Stimulated activated CD4-positive, alpha-beta T cell treated with anti-CD3 and anti-CD28 coated beads, Interleukin-2, amount 100 ng/mL, for 48 hours (primary cell): ENCODE results near the gene TEX55.
"Not testable (repeated sequence)": the region's sequence is repeated elsewhere in the genome, so short reads cannot be mapped to it uniquely, and the experiment has no call there.

Source experiments
- DNase-seq, 2 donors: peaks; one replicate each; pipeline ENCODE4 v3.0.0-alpha.2; 2020

TEX55 gene

DNA sequence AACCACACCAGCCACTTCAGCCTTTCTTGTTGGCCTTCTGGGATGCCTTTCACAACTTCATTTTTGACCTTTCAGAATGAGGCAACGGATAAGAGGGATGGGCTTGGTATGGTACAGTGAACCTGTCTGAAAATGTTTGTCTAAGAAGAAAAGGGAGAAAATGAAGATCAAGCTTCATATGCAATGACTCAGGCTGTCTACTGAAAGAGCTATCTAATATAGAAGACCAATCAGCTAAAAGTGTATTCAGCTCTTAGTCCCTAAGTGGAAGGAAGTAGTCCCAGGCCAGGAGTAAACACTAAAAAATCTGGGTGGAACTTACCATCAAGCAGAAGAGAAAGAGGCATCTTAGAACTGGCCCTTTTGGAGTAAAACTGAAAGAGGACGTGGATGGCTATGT is 15.3 kb downstream of the TEX55 start:
- no peak for DNase-seq

DNA sequence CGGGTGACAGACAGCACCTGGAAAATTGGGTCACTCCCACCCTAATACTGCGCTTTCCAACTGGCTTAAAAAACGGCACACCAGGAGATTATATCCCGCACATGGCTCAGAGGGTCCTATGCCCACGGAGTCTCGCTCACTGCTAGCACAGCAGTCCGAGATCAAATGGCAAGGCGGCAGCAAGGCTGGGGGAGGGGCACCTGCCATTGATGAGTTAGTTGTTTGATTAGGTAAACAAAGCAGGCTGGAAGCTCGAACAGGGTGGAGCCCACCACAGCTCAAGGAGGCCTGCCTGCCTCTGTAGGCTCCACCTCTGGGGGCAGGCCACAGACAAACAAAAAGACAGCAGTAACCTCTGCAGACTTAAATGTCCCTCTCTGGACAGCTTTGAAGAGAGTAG is 18.8 kb downstream of the TEX55 start:
- not testable (repeated sequence) for DNase-seq

DNA sequence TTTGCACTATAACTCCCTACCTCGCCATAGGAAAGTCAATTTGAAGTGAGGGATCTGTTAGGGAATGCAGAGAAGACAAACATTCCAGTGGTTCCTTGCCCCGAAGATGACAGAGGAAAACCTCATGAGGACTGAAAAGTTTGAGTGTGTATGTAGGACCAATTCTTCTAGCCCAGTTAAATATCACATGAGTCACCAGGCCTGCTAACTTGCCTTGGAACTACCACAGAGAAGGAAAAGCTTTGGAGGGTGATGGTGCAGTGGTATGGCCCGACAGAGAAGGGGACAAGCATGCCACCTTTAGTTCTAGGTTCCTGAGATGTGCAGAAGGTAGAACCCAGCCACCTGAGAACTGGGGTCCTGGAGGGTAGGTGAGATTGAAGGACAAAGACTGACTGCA is 24.9 kb downstream of the TEX55 start:
- DNase-seq = no peak

DNA sequence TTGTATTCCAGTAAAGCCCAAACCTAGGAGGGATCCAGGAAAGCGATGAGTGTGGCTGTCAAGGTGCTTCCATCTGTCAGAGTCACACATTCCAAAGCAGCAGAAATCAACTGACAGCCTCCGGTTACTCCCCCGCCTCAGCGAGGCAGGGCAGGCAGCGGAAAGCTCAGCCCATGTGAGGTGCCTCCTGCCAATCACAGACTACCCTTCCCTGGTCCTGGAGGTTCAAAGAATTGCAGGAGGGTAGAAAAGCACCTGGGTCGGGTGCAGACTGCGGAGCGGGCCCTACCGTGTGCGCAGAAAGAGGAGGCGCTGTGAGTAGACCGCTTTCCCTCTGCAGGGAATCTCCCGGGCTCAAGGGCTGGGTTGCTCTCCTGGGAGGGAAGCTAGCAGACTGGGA is 27.4 kb downstream of the TEX55 start, which contains the start of gene UPK1B:
TSS of gene UPK1B (plus strand) at position 274 of the 400 bp plus-strand sequence. CDS start 13,144 bp downstream, outside the sequence.
- no peak for DNase-seq

DNA sequence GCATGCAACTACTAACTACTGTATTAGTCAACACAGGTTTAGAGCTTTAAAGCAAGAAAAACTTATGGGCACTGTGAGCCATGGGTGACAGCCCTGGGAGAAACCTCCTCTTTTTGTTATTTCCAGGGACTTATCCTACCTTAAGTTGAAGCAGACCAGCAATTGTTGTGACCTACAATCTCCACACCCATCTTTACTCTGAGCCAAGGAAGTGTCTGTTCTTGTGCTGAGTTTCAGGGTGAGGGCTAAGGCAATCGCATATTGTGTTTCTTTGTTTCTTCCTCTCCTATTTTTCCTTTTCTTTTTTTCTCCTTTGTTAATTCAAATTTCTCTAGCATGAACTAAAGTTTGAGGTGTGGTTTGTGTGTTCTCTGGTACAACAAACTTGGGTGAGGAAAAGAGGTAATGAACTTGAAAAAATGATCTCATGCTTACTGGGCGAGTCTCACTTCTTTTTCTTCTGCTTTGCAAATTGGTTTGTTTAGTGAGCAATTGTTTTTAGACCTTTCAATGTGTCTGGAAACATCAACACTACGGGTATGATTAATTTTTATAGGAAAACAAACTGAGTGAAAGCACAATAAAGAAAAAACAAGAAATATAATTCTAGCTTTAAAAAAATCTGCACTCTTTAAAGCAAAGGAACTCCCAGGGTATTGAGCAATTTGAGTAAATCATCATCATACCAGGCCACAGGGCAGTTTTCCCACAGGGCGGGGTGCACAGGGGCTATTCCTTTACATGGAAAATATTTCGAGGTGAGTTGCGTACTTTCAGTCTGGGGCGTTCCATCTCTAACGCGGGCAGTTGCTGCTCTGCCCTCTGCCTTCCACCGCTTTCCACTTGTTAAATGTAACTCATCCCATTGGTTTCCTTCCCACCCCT is 30.1 kb downstream of the TEX55 start:
- DNase-seq = no peak

DNA sequence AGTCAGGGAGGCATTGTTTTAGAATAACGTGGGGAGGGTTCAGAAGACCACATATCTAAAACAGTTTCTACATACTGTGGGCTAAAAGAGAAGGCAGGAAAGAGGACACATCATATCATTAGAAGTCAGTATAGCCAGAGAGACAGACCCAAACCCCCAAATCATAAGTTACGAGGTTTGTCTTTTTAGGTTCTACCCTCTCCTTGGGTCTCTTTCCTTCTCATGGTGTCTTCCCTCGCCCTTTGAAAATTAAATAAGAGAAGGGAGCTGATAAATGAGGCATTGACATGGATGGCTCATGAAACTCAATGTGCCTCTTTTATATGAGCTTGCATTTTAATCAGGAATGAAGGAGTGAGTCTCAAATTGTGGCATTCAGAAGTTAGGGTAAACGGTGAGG is 30.8 kb downstream of the TEX55 start:
- DNase-seq = no peak

DNA sequence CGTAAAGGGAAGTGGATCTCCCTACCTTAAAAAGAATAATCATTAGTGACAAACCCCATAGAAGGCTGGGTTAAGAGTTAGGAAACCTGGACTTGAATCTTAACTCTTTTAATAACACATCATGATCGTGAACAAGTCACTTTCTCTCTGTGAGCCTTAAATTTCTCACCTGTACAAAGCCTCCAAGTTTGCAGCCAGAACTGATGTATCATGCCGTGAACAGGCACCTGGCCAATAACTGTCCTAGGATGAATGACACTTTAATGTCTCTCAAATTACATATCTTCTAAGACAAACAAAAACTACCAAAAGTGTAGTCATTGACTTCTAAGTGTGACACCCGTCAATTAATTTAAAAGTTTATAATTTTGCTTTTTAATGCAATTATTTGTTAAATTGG is 31.4 kb downstream of the TEX55 start:
- DNase-seq = no peak

DNA sequence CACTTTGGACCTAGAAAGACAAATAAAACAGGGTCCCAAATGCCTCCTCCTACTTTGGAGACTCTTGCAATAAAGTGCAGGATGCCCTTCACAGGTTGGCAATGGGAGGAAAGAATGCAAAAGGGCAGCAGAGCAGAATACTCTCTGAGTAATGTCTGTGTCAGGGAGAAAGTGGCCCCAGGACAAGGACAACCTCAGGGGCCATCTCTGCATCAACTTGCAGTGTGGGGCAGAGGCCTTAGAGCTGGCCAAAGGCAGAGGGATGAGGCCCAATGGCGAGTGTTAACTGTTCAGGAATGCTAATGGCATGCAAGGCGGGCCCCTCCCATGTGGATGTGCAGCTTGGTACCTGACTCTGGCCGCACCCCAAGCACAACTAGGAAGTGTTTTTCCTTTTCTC is 35.8 kb downstream of the TEX55 start:
- no peak for DNase-seq

DNA sequence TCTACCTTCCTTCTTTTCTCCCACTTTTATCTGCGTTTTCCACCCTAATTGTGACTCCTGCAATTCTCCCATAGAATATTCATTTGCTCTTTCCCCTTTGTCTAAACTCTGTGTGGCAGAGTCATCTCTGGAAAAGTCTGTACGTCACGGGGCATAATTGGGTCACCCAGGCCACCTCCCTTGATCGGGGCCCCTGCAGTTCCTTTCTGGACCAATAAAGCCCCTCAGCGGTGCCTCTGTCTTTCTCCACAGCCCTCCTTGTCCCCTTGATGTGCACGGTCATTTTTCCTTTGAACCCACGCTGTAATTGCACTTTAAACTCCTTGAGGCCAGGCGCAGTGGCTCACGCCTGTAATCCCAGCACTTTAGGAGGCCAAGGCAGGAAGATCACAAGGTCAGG is 38.1 kb downstream of the TEX55 start:
- DNase-seq = no peak

DNA sequence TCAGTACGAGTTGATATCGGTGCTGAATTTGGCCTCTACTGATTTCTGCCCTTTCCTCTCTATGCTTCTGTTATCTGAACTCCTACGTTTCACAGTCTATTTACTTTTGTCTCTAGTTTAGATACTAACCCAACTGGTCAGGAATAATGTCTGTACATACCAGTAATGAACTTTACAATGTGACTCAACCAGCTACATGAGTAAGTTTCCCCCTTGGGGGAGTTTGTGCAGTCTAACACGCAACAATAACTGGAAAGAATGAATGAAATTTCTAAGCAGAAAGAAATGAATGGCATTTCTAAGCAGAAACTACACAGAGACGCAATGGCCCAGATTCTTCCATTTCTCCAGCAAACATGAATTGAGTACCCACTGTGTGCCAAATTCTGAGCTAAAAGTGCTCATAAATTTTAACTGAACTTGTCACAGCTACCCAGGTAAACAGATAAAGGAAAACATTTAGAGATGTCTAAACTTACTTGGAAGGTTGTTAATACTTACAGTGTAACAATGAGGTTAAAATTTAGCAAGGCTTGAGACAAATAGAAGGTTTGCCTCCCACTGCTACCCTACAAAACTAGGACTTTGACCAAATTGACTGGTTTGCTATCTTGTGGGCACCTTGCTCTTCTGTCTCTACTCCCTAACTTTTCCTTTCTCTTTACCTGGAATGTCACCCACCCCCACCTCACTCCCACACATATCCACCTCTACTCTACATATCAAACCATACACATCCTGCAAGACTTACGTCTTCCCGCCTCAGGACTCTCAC is 39.0 kb downstream of the TEX55 start:
- DNase-seq = no peak

DNA sequence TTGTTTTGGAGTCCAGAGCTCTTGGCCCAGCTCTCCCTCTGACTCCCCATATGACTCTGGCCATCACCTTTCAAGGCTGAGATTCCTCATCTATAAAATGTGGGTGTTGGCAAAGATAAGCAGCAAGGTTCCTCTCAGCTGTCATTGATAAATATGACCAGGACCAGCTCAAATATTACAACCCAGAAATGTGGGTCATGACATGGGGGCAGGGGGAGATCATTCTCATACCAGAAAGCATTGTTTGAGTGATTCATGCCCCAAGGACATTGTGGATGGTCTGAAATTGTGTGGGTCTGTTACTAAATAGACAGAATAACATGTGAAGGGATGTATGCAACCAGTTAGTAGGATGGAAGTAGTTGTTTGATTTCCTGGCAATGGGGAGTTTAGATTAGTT is 41.3 kb downstream of the TEX55 start:
- DNase-seq = no peak

DNA sequence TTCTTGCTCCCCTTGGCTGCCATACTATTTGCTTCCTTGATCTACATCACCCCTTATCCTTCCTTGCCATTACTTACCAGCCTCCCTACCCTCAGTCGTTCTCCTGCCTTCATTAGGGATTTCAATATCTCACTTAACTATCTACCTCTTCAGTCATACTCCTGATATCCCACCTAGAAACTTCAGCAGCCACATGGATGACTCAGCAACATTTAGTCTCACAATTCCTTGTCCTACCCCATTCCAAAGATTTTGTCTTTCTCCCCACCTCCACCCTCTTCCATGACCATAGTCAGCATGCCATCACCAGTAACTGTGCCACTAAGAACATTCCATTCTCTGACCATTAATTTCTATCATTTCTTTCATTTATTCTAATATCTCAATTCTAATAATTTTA is 45.8 kb downstream of the TEX55 start:
- DNase-seq = no peak

DNA sequence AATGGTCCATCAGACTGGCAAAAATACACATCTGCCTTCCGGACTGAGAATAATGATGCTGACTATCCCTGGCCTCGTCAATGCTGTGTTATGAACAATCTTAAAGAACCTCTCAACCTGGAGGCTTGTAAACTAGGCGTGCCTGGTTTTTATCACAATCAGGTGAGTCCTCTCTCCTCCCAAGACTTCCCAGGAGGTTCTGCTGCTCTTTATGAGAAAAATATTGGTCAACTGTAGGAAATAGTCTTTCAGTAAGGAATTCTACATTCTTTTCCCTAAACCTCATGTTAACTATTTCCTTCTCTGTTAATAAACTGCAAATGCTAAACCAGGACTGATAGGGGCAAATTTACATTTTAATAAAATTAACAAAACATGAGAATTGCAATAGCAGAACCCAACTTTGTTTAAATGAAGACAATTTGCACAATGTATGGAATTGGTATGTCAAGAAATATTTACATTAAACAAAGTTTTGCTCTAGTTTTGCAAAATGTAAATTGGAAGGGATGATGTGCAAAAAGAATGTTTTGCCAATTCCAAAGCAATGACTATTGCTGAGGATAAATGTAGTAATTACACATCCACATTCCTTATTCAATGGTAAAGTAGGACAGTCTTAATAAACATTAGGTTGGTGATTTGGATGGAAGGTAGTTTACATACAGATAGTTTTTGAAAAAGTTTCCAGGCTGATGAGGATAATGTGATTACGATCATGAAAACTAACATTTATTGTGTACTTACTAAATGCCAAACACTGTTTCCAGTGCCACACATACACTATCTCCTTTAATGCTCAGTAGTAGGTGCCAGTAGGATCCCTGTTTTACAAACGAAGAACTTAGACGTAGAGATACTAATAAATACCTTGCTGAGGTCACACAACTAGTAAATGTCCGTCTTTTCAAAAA is 48.5 kb downstream of the TEX55 start:
- DNase-seq = no peak

DNA sequence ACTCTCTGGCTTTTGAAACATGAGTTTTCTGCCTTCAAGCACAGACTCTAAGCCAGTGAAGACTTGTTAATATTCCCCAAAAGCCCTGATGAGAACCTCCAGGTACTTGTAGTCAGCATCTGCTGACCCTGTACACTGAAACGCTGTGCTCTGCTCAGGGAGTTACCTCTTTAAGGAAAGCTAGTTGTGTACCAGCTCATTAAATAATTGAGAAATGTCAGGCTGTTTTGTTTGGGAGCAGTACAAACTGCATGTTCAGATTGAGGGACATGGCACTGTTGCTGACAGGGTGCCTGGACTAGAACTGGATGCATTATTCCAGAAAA is 49.1 kb downstream of the TEX55 start:
- DNase-seq = no peak

DNA sequence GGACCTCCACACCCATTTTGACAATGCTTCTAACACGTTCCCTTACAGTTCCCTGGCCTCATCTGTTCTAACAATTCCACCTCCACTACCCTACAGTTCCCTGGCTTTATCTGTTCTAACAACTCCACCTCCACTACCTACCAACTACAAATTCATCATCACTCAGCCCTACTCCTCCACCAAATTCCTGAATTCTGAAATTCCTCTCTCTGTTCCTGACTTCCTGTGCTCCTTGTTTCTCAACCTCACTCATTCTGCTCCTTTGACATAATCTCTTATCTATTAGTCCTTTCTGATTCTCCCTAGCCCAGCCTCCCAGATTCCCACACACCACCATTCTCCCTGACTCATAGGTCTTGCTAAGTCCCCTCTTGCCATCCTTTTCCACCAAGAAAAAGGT is 49.9 kb downstream of the TEX55 start:
- no peak for DNase-seq
